ENCODE measurements around the gene TALDO1. TPM values are rescaled to one million over a fixed set of nuclear protein-coding genes. Genes with fewer than 3 reads are reported as not detected.

TALDO1 gene
- total and polyA plus RNA-seq, 2 of the 8 experiments (the other 6 are each of a cell fraction or from before 2014, with no cell fraction given) = 265 to 308 TPM

DNA sequence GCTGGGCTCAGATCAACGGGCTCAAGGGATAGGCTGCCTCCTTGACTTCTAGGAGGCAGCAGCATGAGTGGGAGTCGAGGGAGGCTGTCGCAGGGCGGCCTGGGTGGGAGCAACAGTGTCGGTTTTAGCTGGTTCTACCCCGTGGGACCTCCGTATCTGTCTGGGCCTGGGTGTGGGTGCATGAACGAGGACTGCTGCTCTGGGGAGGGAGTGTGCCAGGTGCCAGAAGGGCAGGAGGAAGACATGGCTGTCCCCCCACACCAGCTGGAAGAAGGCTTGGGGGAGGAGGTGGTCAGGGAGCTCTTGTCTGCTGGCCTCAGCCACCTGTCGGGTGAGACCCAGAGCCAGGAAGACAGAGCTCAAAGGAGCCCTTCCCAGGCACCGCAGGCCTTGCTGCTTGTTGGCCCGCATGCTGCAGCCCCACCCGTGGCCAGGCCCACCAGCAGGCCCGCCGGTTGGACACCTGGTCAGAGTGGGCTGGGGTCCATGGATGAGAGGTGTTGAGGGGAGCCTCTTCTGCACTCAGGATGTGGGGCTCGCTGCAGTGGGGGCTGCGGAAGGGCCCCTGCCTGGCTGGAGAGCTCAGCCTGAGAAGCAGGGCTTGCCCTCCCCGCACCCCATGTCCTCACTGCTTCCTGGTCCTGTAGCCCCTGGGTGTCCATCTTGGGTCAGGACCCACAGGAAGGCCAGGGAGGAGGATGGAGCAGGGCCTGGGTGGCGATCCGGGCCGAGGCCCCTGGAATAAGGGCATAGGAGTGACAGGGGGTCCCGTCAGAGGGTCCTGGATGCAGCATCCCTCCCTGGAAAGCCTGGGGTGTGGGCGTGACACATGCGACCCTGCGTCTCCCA, 39.2 kb downstream of the TALDO1 start:
- H4K91ac ChIP-seq (replicated peaks; ENCODE audit: insufficient read length, low read length) = peak overlapping the region; percentile 7
- H3K9ac ChIP-seq (replicated peaks in 1 of 4; ENCODE audit: extremely low read depth in 1 of 4, low read depth in 3 of 4, low read length in 3 of 4) = no peak overlapping the region; a peak in 1 of 7 replicates
- H3K23ac ChIP-seq (ENCODE audit: insufficient read length) = no peak overlapping the region
- H3K27ac ChIP-seq (ENCODE audit: low read depth, low read length) = no peak overlapping the region
- H3K18ac ChIP-seq (ENCODE audit: extremely low read depth, low read length) = no peak overlapping the region
- no peak overlapping the region for H3K4me3 ChIP-seq (ENCODE audit: extremely low read depth in 1 of 4, insufficient read depth in 2 of 4, low read depth in 3 of 4, low read length in 4 of 4)
- no peak overlapping the region for H2BK15ac ChIP-seq (ENCODE audit: low read length)
- H3K4me2 ChIP-seq (ENCODE audit: insufficient read depth in 1 of 2, low read depth in 2 of 2, low read length in 2 of 2) = no peak overlapping the region
- H3K79me1 ChIP-seq (ENCODE audit: low read depth, low read length) = no peaks in the 10 kb centered on the region; the same call in 1 of the 2 replicates
- no peak overlapping the region for H3K4ac ChIP-seq (replicated peaks; ENCODE audit: insufficient read length, low read depth, low read length)
- peak overlapping the region; percentile 48; the same call in 1 of the 2 replicates for H2AK5ac ChIP-seq (ENCODE audit: low read depth, low read length)
- no peak overlapping the region for H3K14ac ChIP-seq (ENCODE audit: insufficient read length)
- peak in 1 of 2 experiments; percentile 20; a peak in 1 of 3 replicates for TF ChIP-seq POLR2A (IDR thresholded peaks at IDR 0.05; ENCODE audit: control extremely low read depth in 1 of 2, low read depth in 2 of 2, low read length in 2 of 2)
- no peak for TF ChIP-seq CREB1 (IDR thresholded peaks at IDR 0.05)
- TF ChIP-seq POLR2AphosphoS5 (IDR thresholded peaks at IDR 0.05; ENCODE audit: low read depth, low read length) = peak; percentile 15; the same call in 1 of the 2 replicates
- POLR2A ChIA-PET (ENCODE audit: partially characterized antibody) = interaction anchor here (0.7 to 53.0 kb wide), 14 partner anchors 10 to 246 kb away, joined by 3 to 1917 read pairs (median 4); partner anchors contain the start of genes CD151, CRACR2B, GATD1 and PNPLA2
- WGBS, 2 experiments (ENCODE audit: extremely low coverage in 1 of 2, insufficient coverage in 1 of 2, insufficient read length in 1 of 2, insufficient replicate concordance in 2 of 2, low coverage in 1 of 2, low lambda C conversion rate in 2 of 2, missing lambda C conversion rate in 1 of 2) = 87% methylated on average over 19 of the region's 24 CpGs; no CpG with 5 or more reads in 1 of the 2 experiments
- CTCF ChIA-PET (ENCODE audit: partially characterized antibody) = interaction anchor here (0.5 to 1.7 kb wide), 12 partner anchors 9 to 422 kb away, joined by 3 to 6 read pairs (median 4); no protein-coding TSS in a partner anchor
- no peaks in the 10 kb centered on the region; the same call in 1 of the 2 replicates for H3K23me2 ChIP-seq (ENCODE audit: low read depth, low read length)
- DNase-seq (ENCODE audit: low read depth in 1 of 2, low spot score in 2 of 2) = no peak
- H3K27me3 ChIP-seq (replicated peaks in 1 of 4; ENCODE audit: control insufficient read depth in 3 of 4, extremely low read depth in 1 of 4, insufficient read depth in 3 of 4, low read length in 3 of 4) = no peaks in the 10 kb centered on the region; a peak in 1 of 7 replicates
- H3K36me3 ChIP-seq (ENCODE audit: control insufficient read depth in 2 of 4, insufficient read depth in 4 of 4, low read length in 3 of 4) = no peaks in the 10 kb centered on the region; a peak in 2 of 8 replicates
- no peak overlapping the region for H2BK12ac ChIP-seq (ENCODE audit: low read depth, low read length)
- H2BK120ac ChIP-seq (replicated peaks; ENCODE audit: low read depth, low read length) = no peak overlapping the region
- no peak overlapping the region for H2AFZ ChIP-seq (ENCODE audit: low read length)
- no peak overlapping the region for H4K5ac ChIP-seq (ENCODE audit: insufficient read length, low read depth, low read length)
- H2BK20ac ChIP-seq (ENCODE audit: low read length) = peak overlapping the region; percentile 93; the same call in 1 of the 2 replicates
- H3K56ac ChIP-seq (replicated peaks; ENCODE audit: insufficient read length, low read depth, low read length) = no peak overlapping the region
- peaks cover 0 to 35% (median 22%) of the 10 kb centered on the region in 4 experiments; a peak in 6 of 7 replicates for H3K4me1 ChIP-seq (replicated peaks in 1 of 4; ENCODE audit: control insufficient read depth in 3 of 4, insufficient read depth in 4 of 4, low read length in 3 of 4)
- no peaks in the 10 kb centered on the region for H3K79me2 ChIP-seq (ENCODE audit: control insufficient read depth in 1 of 2, insufficient read depth in 2 of 2, low read length in 2 of 2)
- H4K20me1 ChIP-seq (replicated peaks in 1 of 2; ENCODE audit: control insufficient read depth in 1 of 2, insufficient read depth in 2 of 2, low read length in 2 of 2) = peaks cover 2 to 13% of the 10 kb centered on the region in 2 experiments
- FAIRE-seq = no peak
- no peaks in the 10 kb centered on the region for H3K9me3 ChIP-seq (ENCODE audit: insufficient read depth in 2 of 2, low read depth in 1 of 2, low read length in 1 of 2)
- no peak overlapping the region for H4K8ac ChIP-seq (ENCODE audit: extremely low read depth, insufficient read depth, low read length)
- no peak overlapping the region for H2BK5ac ChIP-seq (ENCODE audit: low read depth, low read length)

Data from H1 (cell line).